ENCODE measurements around the gene GLT8D2.

DNA sequence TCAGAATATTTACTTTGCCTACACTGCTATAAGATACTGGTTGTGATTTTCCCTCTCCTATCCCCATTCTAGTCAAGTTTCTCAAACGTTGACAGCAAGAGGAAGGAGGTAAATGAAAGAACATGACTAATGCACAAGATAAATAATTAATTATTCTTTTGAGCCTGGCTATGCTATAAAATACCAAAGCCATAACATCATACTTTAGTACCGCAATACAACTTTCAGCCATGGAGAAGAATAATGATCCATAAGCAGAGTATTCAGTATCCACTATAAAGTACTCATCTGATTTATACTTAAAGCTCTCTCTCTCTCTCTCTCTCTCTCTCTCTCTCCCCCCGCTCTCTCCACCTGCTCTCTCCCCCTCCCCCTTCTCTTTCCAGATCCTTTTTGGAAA lies 43.1 kb downstream of the GLT8D2 start:
- TF ChIP-seq, protein P1, sequence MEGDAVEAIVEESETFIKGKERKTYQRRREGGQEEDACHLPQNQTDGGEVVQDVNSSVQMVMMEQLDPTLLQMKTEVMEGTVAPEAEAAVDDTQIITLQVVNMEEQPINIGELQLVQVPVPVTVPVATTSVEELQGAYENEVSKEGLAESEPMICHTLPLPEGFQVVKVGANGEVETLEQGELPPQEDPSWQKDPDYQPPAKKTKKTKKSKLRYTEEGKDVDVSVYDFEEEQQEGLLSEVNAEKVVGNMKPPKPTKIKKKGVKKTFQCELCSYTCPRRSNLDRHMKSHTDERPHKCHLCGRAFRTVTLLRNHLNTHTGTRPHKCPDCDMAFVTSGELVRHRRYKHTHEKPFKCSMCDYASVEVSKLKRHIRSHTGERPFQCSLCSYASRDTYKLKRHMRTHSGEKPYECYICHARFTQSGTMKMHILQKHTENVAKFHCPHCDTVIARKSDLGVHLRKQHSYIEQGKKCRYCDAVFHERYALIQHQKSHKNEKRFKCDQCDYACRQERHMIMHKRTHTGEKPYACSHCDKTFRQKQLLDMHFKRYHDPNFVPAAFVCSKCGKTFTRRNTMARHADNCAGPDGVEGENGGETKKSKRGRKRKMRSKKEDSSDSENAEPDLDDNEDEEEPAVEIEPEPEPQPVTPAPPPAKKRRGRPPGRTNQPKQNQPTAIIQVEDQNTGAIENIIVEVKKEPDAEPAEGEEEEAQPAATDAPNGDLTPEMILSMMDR (IDR thresholded peaks at IDR 0.05), result no peak
- TF ChIP-seq POLR2A (IDR thresholded peaks at IDR 0.05), result no peak

Data from ovary (tissue), 3 donors.